T-cell (primary cell): ENCODE results near the gene CACNB4. TPM values are rescaled to one million over a fixed set of nuclear protein-coding genes. Genes with fewer than 3 reads are reported as not detected.

Experiments used
- ATAC-seq, 4 experiments: fragments of 200-7000 bp in 3 of 4; fragments of 150-1000 bp in 1 of 4; cut with Tn5 transposase; replicated peaks in 1 of 4; 1 replicate in 3 of 4; 2 replicates in 1 of 4; pipeline ENCODE4 v1.10.0; 2021; ENCODE audit warnings: moderate library complexity in 3 of 4, mild to moderate bottlenecking in 2 of 4, moderate number of reproducible peaks in 1 of 4
- CTCF ChIA-PET, 2 donors: fragments of 300-600 bp; sonication (Branson Sonifier 250); formaldehyde crosslinking; loops; one replicate each; lab custom pipeline; 2022; ENCODE audit warnings: antibody characterized with exemption in 2 of 2; lab: Charles Lee
- POLR2A ChIA-PET, 2 donors: fragments of 300-600 bp; sonication (Branson Sonifier 250); formaldehyde crosslinking; loops; one replicate each; lab custom pipeline; 2022; ENCODE audit warnings: antibody characterized with exemption in 2 of 2; lab: Charles Lee
- DNase-seq, 35 experiments: peaks; one replicate each; pipeline versions ENCODE4 v3.0.0 to v3.0.0-alpha.2; 2013 to 2023
- H3K27ac ChIP-seq: one replicate; pipeline ENCODE4 v1.5.1; 2013; ENCODE audit warnings: low read length
- H3K27me3 ChIP-seq, 2 experiments: replicated peaks in 1 of 2; 1 replicate in 1 of 2; 2 replicates in 1 of 2; pipeline versions ENCODE4 v1.6.1 to v1.7.0; 2013; ENCODE audit warnings: low read length in 1 of 2, mixed read lengths in 1 of 2; ENCODE audit not compliant: control insufficient read depth in 2 of 2, insufficient read depth in 2 of 2; ENCODE audit errors: extremely low read depth in 1 of 2
- H3K36me3 ChIP-seq, 2 donors: 1 replicate in 1 of 2; 2 replicates in 1 of 2; pipeline versions ENCODE4 v1.6.1 to v1.7.0; 2013; ENCODE audit warnings: low read length in 1 of 2; ENCODE audit not compliant: control insufficient read depth in 2 of 2, insufficient read depth in 1 of 2; ENCODE audit errors: extremely low read depth in 1 of 2
- H3K4me1 ChIP-seq, 2 experiments: 1 replicate in 1 of 2; 2 replicates in 1 of 2; pipeline versions ENCODE4 v1.6.1 to v1.7.0; 2013; ENCODE audit warnings: low read length in 2 of 2, mixed read lengths in 1 of 2; ENCODE audit not compliant: insufficient read depth in 2 of 2, control insufficient read depth in 1 of 2; ENCODE audit errors: extremely low read depth in 1 of 2
- H3K4me3 ChIP-seq, 2 donors: 1 replicate in 1 of 2; 2 replicates in 1 of 2; pipeline versions ENCODE4 v1.5.1 to v1.7.0; 2013; ENCODE audit warnings: mild to moderate bottlenecking in 2 of 2, low read length in 1 of 2, moderate library complexity in 1 of 2; ENCODE audit not compliant: control insufficient read depth in 1 of 2; ENCODE audit errors: extremely low read depth in 1 of 2
- H3K9me3 ChIP-seq: 2 replicates; pipeline ENCODE4 v1.7.0; 2013
- H3K27ac Mint-ChIP-seq, 2 donors: one replicate each; pipeline ENCODE4 v1.8.0; 2020 to 2021; ENCODE audit warnings: mild to moderate bottlenecking in 2 of 2, mixed read lengths in 2 of 2
- H3K27me3 Mint-ChIP-seq, 2 donors: one replicate each; pipeline ENCODE4 v1.8.0; 2021 to 2022; ENCODE audit warnings: mixed read lengths in 2 of 2
- H3K36me3 Mint-ChIP-seq: one replicate; pipeline ENCODE4 v1.8.0; 2021; ENCODE audit warnings: mixed read lengths
- H3K4me1 Mint-ChIP-seq, 3 donors: one replicate each; pipeline ENCODE4 v1.8.0; 2020 to 2022; ENCODE audit warnings: mixed read lengths in 3 of 3, mild to moderate bottlenecking in 1 of 3
- H3K4me3 Mint-ChIP-seq, 3 donors: one replicate each; pipeline ENCODE4 v1.8.0; 2020 to 2022; ENCODE audit warnings: mild to moderate bottlenecking in 3 of 3, mixed read lengths in 3 of 3, moderate library complexity in 3 of 3
- H3K9me3 Mint-ChIP-seq, 3 donors: one replicate each; pipeline ENCODE4 v1.8.0; 2020 to 2022; ENCODE audit warnings: mixed read lengths in 3 of 3
- WGBS: methylation state at CpG from one replicate; pipeline ENCODE4 v1.1.5; 2013; ENCODE audit warnings: missing lambda C conversion rate; ENCODE audit not compliant: insufficient coverage; 5-methylcytosine and 5-hydroxymethylcytosine counted together
- total RNA-seq, 35 experiments: library from RNA in 6 of 35; stranded (reverse) in 6 of 35; fragments of 120-200 nt in 1 of 35; gene quantifications; one replicate each; pipeline versions ENCODE4 v1.2.1 to v1.2.4 and lab custom pipeline; 2013 to 2026

CACNB4 gene
- total RNA-seq, 5 donors from 2014 or later (not counting 1 experiment from before 2014, with no cell fraction given): 0.16 to 1.2 (median 0.47) TPM

GRCh38 chr2:151983221-151983620, 115.6 kb downstream of the CACNB4 start:
- ChIA-PET CTCF (interaction anchor here in 1 of 2 donors (1.0 kb wide), 1 partner anchor 15 kb away, joined by 4 read pairs; no protein-coding TSS in a partner anchor), POLR2A (no interaction called here)
- Histone ChIP-seq H3K27ac (no peak overlapping the region), H3K36me3 (no peaks in the 10 kb centered on the region), H3K4me3 (no peak overlapping the region), H3K27me3 (peaks cover 0 to 8% of the 10 kb centered on the region in 2 experiments), H3K4me1 (no peaks in the 10 kb centered on the region), H3K9me3 (no peaks in the 10 kb centered on the region)
- Mint-ChIP-seq H3K27me3 (peaks cover 3 to 4% of the 10 kb centered on the region in 2 donors), H3K27ac (no peak overlapping the region), H3K9me3 (no peaks in the 10 kb centered on the region), H3K4me3 (no peak overlapping the region), H3K4me1 (no peaks in the 10 kb centered on the region), H3K36me3 (no peaks in the 10 kb centered on the region)
- DNase-seq (no peak), ATAC-seq (no peak)
- no CpG with 5 or more reads among the region's 2 CpGs for WGBS

- H3K4me3 Mint-ChIP-seq: no peak overlapping the region
Measured at GRCh38 chr2:151981886-151982285, 117.0 kb downstream of the CACNB4 start.

GRCh38 chr2:151979694-151980093, 119.2 kb downstream of the CACNB4 start:
- H3K4me1 ChIP-seq: no peaks in the 10 kb centered on the region
- no peak for DNase-seq
- POLR2A ChIA-PET: no interaction called here
- H3K27ac ChIP-seq: no peak overlapping the region
- Mint-ChIP-seq H3K36me3 (no peaks in the 10 kb centered on the region), H3K27me3 (peaks cover 4 to 9% of the 10 kb centered on the region in 2 donors), H3K9me3 (no peaks in the 10 kb centered on the region), H3K4me3 (no peak overlapping the region), H3K4me1 (no peaks in the 10 kb centered on the region), H3K27ac (no peak overlapping the region)
- H3K36me3 ChIP-seq: no peaks in the 10 kb centered on the region
- 86% methylated on average over 1 of the region's 3 CpGs for WGBS
- H3K9me3 ChIP-seq: no peaks in the 10 kb centered on the region
- no peak for ATAC-seq
- CTCF ChIA-PET: interaction anchor here in 1 of 2 donors (0.9 kb wide), 1 partner anchor 22 kb away, joined by 5 read pairs; no protein-coding TSS in a partner anchor
- H3K4me3 ChIP-seq: no peak overlapping the region
- H3K27me3 ChIP-seq: peaks cover 0 to 9% of the 10 kb centered on the region in 2 experiments

More at GRCh38 chr2:151981886-151982285, 117.0 kb downstream of the CACNB4 start:
- POLR2A ChIA-PET: no interaction called here
- no peaks in the 10 kb centered on the region for H3K9me3 ChIP-seq
- WGBS: no CpG with 5 or more reads among the region's 1 CpG
- H3K9me3 Mint-ChIP-seq: no peaks in the 10 kb centered on the region
- no peaks in the 10 kb centered on the region for H3K36me3 ChIP-seq
- H3K27ac ChIP-seq: no peak overlapping the region
- peaks cover 0 to 9% of the 10 kb centered on the region in 2 experiments for H3K27me3 ChIP-seq
- CTCF ChIA-PET: no interaction called here
- no peaks in the 10 kb centered on the region for H3K4me1 Mint-ChIP-seq
- no peak overlapping the region for H3K4me3 ChIP-seq
- DNase-seq (no peak), ATAC-seq (no peak)
- H3K36me3 Mint-ChIP-seq: no peaks in the 10 kb centered on the region
- no peak overlapping the region for H3K27ac Mint-ChIP-seq
- peaks cover 3 to 9% of the 10 kb centered on the region in 2 donors for H3K27me3 Mint-ChIP-seq
- H3K4me1 ChIP-seq: no peaks in the 10 kb centered on the region

- ChIA-PET POLR2A (interaction anchor here in 1 of 2 donors (0.6 kb wide), 1 partner anchor 411 kb away, joined by 6 read pairs; no protein-coding TSS in a partner anchor), CTCF (interaction anchor here in 1 of 2 donors (0.9 kb wide), 1 partner anchor 21 kb away, joined by 5 read pairs; no protein-coding TSS in a partner anchor)
- Mint-ChIP-seq H3K4me1 (peaks cover 0 to 4% (median 4%) of the 10 kb centered on the region in 3 donors), H3K36me3 (no peaks in the 10 kb centered on the region), H3K27me3 (peaks cover 4 to 9% of the 10 kb centered on the region in 2 donors), H3K9me3 (no peaks in the 10 kb centered on the region), H3K27ac (no peak overlapping the region), H3K4me3 (no peak overlapping the region)
- ATAC-seq: no peak
- Histone ChIP-seq H3K4me3 (no peak overlapping the region), H3K27me3 (peaks cover 0 to 12% of the 10 kb centered on the region in 2 experiments), H3K4me1 (no peaks in the 10 kb centered on the region), H3K36me3 (no peaks in the 10 kb centered on the region), H3K9me3 (no peaks in the 10 kb centered on the region), H3K27ac (no peak overlapping the region)
- WGBS: 91% methylated on average over 5 of the region's 7 CpGs
- DNase-seq: no peak
Measured at GRCh38 chr2:151978709-151979108, 120.1 kb downstream of the CACNB4 start.

- ChIA-PET POLR2A (no interaction called here), CTCF (no interaction called here)
- Histone ChIP-seq H3K9me3 (no peaks in the 10 kb centered on the region), H3K27me3 (peaks cover 0 to 12% of the 10 kb centered on the region in 2 experiments), H3K27ac (no peak overlapping the region), H3K36me3 (no peaks in the 10 kb centered on the region), H3K4me1 (no peaks in the 10 kb centered on the region), H3K4me3 (no peak overlapping the region)
- Mint-ChIP-seq H3K27ac (no peak overlapping the region), H3K36me3 (no peaks in the 10 kb centered on the region), H3K9me3 (no peaks in the 10 kb centered on the region), H3K27me3 (peaks cover 4 to 9% of the 10 kb centered on the region in 2 donors), H3K4me1 (peaks cover 0 to 5% (median 5%) of the 10 kb centered on the region in 3 donors), H3K4me3 (no peak overlapping the region)
- no CpG with 5 or more reads among the region's 3 CpGs for WGBS
- DNase-seq (no peak), ATAC-seq (no peak)
Measured at GRCh38 chr2:151977631-151978030, 121.2 kb downstream of the CACNB4 start.

GRCh38 chr2:151976945-151977353, 121.9 kb downstream of the CACNB4 start:
- Mint-ChIP-seq H3K4me1 (peaks cover 0 to 5% (median 5%) of the 10 kb centered on the region in 3 donors), H3K36me3 (no peaks in the 10 kb centered on the region), H3K9me3 (no peaks in the 10 kb centered on the region), H3K4me3 (no peak overlapping the region), H3K27ac (no peak overlapping the region), H3K27me3 (peaks cover 4 to 9% of the 10 kb centered on the region in 2 donors)
- Histone ChIP-seq H3K4me3 (no peak overlapping the region), H3K4me1 (no peaks in the 10 kb centered on the region), H3K27me3 (peaks cover 0 to 12% of the 10 kb centered on the region in 2 experiments), H3K36me3 (no peaks in the 10 kb centered on the region), H3K9me3 (no peaks in the 10 kb centered on the region), H3K27ac (no peak overlapping the region)
- ChIA-PET POLR2A (no interaction called here), CTCF (interaction anchor here in 1 of 2 donors (0.8 kb wide), 1 partner anchor 10 kb away, joined by 10 read pairs; no protein-coding TSS in a partner anchor)
- DNase-seq (no peak), ATAC-seq (no peak)
- WGBS: 0% methylated on average over 1 of the region's 2 CpGs
